ENCODE measurements around the gene CPTP. TPM values are rescaled to one million over a fixed set of nuclear protein-coding genes. Genes with fewer than 3 reads are reported as not detected.

The CPTP gene
- total RNA-seq, 1 donor from 2014 or later, result 20.4 TPM

DNA sequence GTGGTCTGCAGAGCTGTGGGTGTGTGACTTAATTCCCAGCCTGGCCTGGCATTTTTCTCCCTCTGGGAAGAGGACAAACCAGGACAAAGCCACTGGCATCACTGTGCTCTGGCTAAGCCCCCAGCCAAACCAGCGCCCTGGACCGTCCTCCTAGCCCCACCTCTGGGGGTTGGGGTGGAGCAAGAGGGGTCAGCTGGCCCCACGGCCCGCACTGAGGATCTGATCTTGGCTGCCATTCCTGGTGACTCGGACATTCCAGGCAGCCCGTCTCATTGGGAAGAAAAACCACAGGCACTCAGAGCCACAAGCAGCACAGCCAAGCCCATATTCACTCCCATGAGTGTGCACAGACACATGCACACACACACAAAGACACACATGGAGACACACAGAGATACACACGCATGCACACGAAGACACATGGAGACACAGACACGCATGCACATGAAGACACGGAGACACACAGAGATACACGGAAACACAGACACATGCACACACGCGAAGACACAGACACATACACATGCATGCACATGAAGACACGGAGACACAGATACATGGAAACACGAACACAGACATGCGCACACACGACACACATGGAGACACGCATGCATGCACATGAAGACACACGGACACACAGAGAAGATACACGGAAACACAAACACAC, 36.0 kb downstream of the CPTP start:
- H3K27ac ChIP-seq, result peak overlapping the region; percentile 81
- H3K9me3 ChIP-seq, result no peaks in the 10 kb centered on the region
- no peaks in the 10 kb centered on the region for H3K36me3 ChIP-seq
- H3K4me3 ChIP-seq, result no peak overlapping the region
- TF ChIP-seq, protein P1, sequence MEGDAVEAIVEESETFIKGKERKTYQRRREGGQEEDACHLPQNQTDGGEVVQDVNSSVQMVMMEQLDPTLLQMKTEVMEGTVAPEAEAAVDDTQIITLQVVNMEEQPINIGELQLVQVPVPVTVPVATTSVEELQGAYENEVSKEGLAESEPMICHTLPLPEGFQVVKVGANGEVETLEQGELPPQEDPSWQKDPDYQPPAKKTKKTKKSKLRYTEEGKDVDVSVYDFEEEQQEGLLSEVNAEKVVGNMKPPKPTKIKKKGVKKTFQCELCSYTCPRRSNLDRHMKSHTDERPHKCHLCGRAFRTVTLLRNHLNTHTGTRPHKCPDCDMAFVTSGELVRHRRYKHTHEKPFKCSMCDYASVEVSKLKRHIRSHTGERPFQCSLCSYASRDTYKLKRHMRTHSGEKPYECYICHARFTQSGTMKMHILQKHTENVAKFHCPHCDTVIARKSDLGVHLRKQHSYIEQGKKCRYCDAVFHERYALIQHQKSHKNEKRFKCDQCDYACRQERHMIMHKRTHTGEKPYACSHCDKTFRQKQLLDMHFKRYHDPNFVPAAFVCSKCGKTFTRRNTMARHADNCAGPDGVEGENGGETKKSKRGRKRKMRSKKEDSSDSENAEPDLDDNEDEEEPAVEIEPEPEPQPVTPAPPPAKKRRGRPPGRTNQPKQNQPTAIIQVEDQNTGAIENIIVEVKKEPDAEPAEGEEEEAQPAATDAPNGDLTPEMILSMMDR (IDR thresholded peaks at IDR 0.05), result no peak
- ATAC-seq (peak; percentile 57), DNase-seq (peak; percentile 74)
- peaks cover 19% of the 10 kb centered on the region for H3K4me1 ChIP-seq
- intact Hi-C loops (cut with DNase I), result no loop called here
- H3K27me3 ChIP-seq, result peaks cover 13% of the 10 kb centered on the region

DNA sequence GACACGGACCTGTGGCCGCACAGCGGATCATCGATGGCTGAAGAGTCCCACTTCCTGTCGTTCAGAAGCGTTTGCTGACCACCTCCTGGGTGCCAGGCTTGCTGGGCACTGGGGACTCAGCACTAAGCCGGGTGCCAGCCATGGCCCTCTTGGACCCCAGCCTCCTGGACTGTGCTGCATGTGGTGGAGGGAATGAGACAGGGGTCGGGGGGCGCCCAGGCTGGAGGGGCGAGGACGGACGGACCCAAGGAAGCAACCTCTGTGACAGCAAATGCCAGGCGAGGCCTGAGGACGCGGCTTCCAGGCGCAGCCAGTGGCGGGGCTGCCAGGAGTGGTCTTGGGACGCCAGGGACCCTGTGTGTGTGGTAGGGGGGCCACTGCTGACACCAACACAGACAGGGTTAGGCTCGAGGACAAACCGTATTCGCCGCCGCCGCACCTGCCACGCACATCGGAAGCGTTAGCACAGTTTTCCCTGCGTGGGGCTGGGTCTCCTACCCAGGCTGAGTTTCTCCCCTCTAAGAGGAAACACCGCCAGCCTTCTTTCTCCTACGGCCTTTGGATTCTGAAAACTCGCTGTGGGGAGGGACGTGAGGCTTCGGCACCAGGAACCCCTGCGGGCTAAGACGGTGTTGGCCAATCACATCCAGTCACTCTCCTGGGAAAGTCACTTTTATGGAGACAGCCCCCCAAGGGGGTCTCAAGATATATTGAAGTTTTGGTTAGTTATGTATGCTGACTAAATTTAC, 36.8 kb downstream of the CPTP start:
- Histone ChIP-seq H3K27me3 (peaks cover 13% of the 10 kb centered on the region), H3K36me3 (no peaks in the 10 kb centered on the region), H3K4me3 (no peak overlapping the region), H3K9me3 (no peaks in the 10 kb centered on the region), H3K27ac (peak overlapping the region; percentile 68), H3K4me1 (peaks cover 19% of the 10 kb centered on the region)
- DNase-seq (no peak), ATAC-seq (no peak)
- intact Hi-C loops (cut with DNase I), result no loop called here
- TF ChIP-seq, protein P1 (IDR thresholded peaks at IDR 0.05), result no peak

DNA sequence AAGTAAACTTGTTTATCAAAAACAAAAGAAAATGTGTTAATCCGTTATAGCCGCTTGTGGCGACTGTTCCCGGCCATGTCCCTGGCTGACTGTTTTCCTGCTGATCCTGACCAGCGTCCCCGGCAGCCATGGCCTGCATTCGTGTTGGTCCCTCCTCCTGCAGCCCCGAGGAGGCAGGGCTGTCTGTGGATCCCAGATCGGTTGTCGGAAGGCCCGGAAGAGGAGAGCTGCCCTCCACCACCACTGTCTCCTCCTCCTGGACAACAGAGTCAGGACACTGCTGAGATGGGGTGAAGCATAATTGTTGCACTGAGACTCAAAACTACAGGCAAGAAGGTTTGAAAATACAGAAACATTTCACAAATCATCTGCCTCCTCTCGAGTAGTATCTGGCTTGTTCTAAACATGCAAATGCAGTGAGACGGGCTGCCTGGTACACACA, 37.4 kb downstream of the CPTP start:
- Histone ChIP-seq H3K4me1 (peaks cover 19% of the 10 kb centered on the region), H3K27ac (peak overlapping the region; percentile 68), H3K27me3 (peaks cover 13% of the 10 kb centered on the region), H3K4me3 (no peak overlapping the region), H3K36me3 (no peaks in the 10 kb centered on the region), H3K9me3 (no peaks in the 10 kb centered on the region)
- ATAC-seq, result no peak
- intact Hi-C loops (cut with DNase I), result no loop called here
- no peak for DNase-seq
- TF ChIP-seq, protein P1 (IDR thresholded peaks at IDR 0.05), result no peak

- intact Hi-C loops (cut with DNase I), result no loop called here
- Histone ChIP-seq H3K4me1 (peaks cover 11% of the 10 kb centered on the region), H3K36me3 (no peaks in the 10 kb centered on the region), H3K27me3 (no peaks in the 10 kb centered on the region), H3K4me3 (no peak overlapping the region), H3K9me3 (no peaks in the 10 kb centered on the region), H3K27ac (no peak overlapping the region)
- ATAC-seq, result no peak
- TF ChIP-seq, protein P1 (IDR thresholded peaks at IDR 0.05), result no peak
- DNase-seq, result no peak
These were observed 39.7 kb downstream of the CPTP start for GRCh38 chr1:1364266-1364665.

DNA sequence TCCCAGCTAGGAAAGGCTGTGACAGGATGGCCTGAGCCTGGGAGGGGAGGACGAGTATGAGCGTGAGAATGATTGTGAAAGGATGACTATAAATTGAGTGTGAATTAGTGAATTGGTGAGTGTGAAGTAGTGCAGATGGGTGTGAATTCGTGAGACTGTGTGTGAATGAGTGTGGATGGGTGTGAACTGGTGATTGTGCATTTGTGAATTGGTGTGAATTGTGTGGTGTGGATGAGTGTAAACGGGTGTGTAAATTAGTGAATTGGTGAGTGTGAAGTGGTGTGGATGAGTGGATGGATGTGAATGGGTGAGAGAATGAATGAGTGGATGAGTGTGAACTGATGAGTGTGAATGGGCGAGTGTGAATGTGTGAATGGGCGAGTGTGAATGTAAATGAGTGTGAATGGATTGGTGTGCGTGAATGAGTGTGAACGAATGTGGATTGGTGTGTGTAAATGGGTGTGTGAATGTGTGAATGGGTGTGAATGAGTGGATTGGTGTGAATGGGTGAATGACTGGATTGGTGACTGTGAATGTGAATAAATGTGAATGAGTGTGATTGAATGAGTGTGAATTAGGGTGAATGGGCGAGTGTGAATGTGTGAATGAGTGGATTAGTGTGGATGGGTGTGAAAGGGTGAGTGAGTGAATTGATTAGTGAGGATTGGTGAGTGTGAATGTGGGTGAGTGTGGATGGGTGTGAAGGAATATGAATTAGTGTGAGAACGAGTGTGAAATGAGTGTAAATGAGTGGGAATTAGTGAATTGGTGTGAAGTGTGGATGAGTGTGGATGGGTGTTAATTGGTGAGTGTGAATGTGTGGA, 41.5 kb downstream of the CPTP start:
- no peaks in the 10 kb centered on the region for H3K27me3 ChIP-seq
- intact Hi-C loops (cut with DNase I), result no loop called here
- TF ChIP-seq, protein P1 (IDR thresholded peaks at IDR 0.05), result no peak
- H3K4me3 ChIP-seq, result no peak overlapping the region
- H3K9me3 ChIP-seq, result no peaks in the 10 kb centered on the region
- DNase-seq (no peak), ATAC-seq (no peak)
- H3K4me1 ChIP-seq, result peaks cover 9% of the 10 kb centered on the region
- H3K36me3 ChIP-seq, result no peaks in the 10 kb centered on the region
- no peak overlapping the region for H3K27ac ChIP-seq

Measured in upper lobe of right lung (tissue), 1 donor.